ENCODE measurements around the gene PPP6R3. TPM values are rescaled to one million over a fixed set of nuclear protein-coding genes. Genes with fewer than 3 reads are reported as not detected.

PPP6R3 gene
- total RNA-seq, 4 donors from 2014 or later: 103 to 150 (median 119) TPM

DNA sequence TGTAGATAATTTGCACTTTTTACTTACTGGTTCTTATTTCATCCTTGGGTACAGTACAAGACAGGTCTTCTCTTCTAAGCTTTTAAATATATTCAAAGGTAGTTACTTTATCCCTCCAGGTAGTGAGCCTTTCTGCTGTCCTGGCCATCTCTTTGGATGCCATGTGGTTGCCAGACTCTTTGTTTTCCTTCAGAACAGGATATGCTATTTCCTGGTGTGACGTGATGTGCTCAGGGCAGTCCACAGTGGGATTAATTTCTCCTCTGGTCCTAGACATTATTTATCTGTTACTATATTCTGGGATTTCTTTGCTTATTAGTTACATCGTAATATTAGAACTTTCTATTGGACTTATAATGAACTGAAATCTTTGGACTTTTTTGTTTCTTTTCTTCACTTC is 63.7 kb downstream of the PPP6R3 start:
- WGBS, 2 donors: 34 to 53% methylated on average over 2 of the region's 2 CpGs
- TF ChIP-seq POLR2A (IDR thresholded peaks at IDR 0.05) (no peak), EP300 (IDR thresholded peaks at IDR 0.05) (no peak)
- TF ChIP-seq, protein P1, sequence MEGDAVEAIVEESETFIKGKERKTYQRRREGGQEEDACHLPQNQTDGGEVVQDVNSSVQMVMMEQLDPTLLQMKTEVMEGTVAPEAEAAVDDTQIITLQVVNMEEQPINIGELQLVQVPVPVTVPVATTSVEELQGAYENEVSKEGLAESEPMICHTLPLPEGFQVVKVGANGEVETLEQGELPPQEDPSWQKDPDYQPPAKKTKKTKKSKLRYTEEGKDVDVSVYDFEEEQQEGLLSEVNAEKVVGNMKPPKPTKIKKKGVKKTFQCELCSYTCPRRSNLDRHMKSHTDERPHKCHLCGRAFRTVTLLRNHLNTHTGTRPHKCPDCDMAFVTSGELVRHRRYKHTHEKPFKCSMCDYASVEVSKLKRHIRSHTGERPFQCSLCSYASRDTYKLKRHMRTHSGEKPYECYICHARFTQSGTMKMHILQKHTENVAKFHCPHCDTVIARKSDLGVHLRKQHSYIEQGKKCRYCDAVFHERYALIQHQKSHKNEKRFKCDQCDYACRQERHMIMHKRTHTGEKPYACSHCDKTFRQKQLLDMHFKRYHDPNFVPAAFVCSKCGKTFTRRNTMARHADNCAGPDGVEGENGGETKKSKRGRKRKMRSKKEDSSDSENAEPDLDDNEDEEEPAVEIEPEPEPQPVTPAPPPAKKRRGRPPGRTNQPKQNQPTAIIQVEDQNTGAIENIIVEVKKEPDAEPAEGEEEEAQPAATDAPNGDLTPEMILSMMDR (IDR thresholded peaks at IDR 0.05): no peak
- H3K27ac ChIP-seq: peak overlapping the region in 2 of 4 donors; percentile 30 to 40

DNA sequence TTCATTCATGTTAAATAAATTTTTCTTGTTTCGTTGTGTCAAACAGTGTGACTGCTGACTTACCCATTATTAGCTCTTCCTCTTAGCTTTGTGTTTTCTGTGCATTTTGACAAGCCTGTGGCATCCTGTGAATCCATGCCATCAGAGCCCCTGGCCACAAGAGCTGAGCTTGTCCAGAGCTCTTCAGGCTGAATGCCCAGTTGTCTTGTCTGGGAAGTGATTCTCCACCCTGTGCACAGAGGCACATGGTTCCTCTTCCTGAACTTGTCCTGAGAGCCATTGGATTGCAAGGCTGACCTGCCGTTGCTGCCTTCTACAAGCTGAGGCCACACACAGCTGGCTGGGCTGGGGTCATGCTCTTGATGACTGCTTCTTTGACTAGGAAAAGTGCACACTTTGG is 64.1 kb downstream of the PPP6R3 start:
- Histone ChIP-seq H3K9me3 (no peaks in the 10 kb centered on the region), H3K27me3 (no peaks in the 10 kb centered on the region), H3K4me3 (no peak overlapping the region), H3K4me1 (peaks cover 3 to 39% (median 17%) of the 10 kb centered on the region in 4 donors), H3K36me3 (peaks cover 0 to 60% (median 2%) of the 10 kb centered on the region in 3 donors), H3K27ac (peak overlapping the region in 2 of 4 donors; percentile 12 to 14)
- DNase-seq (ENCODE audit: low spot score in 2 of 2): no peak
- no peak for TF ChIP-seq EP300 (IDR thresholded peaks at IDR 0.05)
- 39 to 41% methylated on average over 1 to 2 of the region's 2 CpGs for WGBS, 2 donors

More for the DNA sequence above, 63.7 kb downstream of the PPP6R3 start:
- Histone ChIP-seq H3K4me1 (peaks cover 3 to 39% (median 17%) of the 10 kb centered on the region in 4 donors), H3K27me3 (no peaks in the 10 kb centered on the region), H3K36me3 (peaks cover 0 to 57% (median 5%) of the 10 kb centered on the region in 3 donors), H3K9me3 (no peaks in the 10 kb centered on the region), H3K4me3 (no peak overlapping the region)
- DNase-seq (ENCODE audit: low spot score in 2 of 2): no peak

DNA sequence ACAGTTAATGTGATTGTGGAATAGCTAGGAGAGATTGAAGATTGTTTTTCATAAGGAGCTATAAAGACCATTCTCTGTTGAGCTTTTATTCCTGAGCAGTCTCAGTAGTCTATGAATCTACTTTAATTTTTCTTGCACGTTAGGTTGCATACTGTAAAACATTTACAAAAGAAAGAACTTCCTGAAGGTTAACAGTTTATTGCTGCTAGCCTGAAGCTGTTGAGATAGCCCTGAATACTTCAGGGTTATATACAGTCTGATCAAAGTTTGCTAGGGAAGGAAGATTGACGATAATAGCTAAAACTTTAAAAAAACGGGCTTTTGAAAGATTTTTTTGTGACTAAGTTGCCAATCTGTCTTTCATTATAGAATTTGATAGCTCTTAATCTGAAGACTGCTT is 64.8 kb downstream of the PPP6R3 start:
- Histone ChIP-seq H3K9me3 (no peaks in the 10 kb centered on the region), H3K4me1 (peaks cover 3 to 39% (median 17%) of the 10 kb centered on the region in 4 donors), H3K36me3 (peaks cover 0 to 53% (median 0%) of the 10 kb centered on the region in 3 donors), H3K4me3 (no peak overlapping the region), H3K27ac (no peak overlapping the region), H3K27me3 (no peaks in the 10 kb centered on the region)
- DNase-seq (ENCODE audit: low spot score in 2 of 2): no peak
- TF ChIP-seq, protein P1 (IDR thresholded peaks at IDR 0.05): no peak
- TF ChIP-seq POLR2A (IDR thresholded peaks at IDR 0.05) (no peak), EP300 (IDR thresholded peaks at IDR 0.05) (no peak)
- WGBS, 2 donors: 72 to 79% methylated on average over 3 of the region's 3 CpGs

DNA sequence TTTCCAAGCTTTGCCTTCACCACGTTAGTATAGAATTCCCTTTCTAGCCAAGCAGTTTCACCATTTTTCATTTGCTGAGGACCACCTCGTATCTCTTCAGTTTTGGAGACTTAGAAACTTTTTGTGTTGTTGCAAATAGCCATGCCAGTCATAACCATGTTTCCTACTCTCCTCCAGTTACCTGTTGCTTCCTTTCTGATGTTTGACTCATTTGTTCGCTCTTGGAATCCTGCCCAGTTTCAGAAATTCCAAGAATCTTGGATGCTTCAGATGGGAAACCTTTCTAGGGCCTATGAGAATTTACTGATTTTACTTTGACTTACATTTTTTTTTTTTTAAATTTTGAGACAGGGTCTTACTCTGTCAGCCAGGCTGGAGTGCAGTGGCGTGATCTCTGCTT is 65.4 kb downstream of the PPP6R3 start:
- no peaks in the 10 kb centered on the region for H3K9me3 ChIP-seq
- H3K36me3 ChIP-seq: peaks cover 0 to 47% (median 0%) of the 10 kb centered on the region in 3 donors
- TF ChIP-seq, protein P1 (IDR thresholded peaks at IDR 0.05): no peak
- no peak for TF ChIP-seq EP300 (IDR thresholded peaks at IDR 0.05)
- TF ChIP-seq POLR2A (IDR thresholded peaks at IDR 0.05): no peak
- no peak overlapping the region for H3K4me3 ChIP-seq
- no peaks in the 10 kb centered on the region for H3K27me3 ChIP-seq
- no peak for DNase-seq (ENCODE audit: low spot score in 2 of 2)
- WGBS, 2 donors: 71 to 80% methylated on average over 4 of the region's 4 CpGs
- H3K4me1 ChIP-seq: peaks cover 3 to 39% (median 17%) of the 10 kb centered on the region in 4 donors
- no peak overlapping the region for H3K27ac ChIP-seq

DNA sequence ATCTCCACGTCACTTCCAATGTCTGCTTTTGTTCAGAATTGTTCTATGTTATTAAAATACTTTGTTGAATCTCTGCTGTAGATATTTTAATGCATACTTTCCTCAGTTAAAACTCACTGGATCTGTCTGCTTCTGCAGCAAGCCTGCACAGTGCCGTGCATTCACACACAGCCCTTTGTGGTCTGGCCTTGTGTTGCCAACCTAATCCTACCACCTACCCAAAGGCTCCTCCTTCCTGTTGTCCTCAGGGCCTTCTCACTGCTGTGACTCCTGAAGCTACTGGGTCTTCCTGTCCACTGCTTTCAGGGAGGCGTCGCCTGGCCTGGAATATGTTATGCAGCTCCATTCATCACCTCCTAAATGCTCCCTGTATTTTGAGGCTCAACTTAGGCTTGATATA is 67.0 kb downstream of the PPP6R3 start:
- 90% methylated on average over 4 of the region's 4 CpGs for WGBS, 2 donors
- Histone ChIP-seq H3K27me3 (no peaks in the 10 kb centered on the region), H3K4me1 (peaks cover 3 to 50% (median 17%) of the 10 kb centered on the region in 4 donors), H3K9me3 (no peaks in the 10 kb centered on the region), H3K36me3 (peaks cover 0 to 39% (median 0%) of the 10 kb centered on the region in 3 donors), H3K27ac (no peak overlapping the region), H3K4me3 (no peak overlapping the region)
- DNase-seq (ENCODE audit: low spot score in 2 of 2): no peak
- TF ChIP-seq POLR2A (IDR thresholded peaks at IDR 0.05) (no peak), EP300 (IDR thresholded peaks at IDR 0.05) (no peak)
- TF ChIP-seq, protein P1 (IDR thresholded peaks at IDR 0.05): no peak
